ENCODE measurements around the gene FAM9C.
A peak's percentile ranks its signal among the peaks of the same experiment; 100 is the strongest.

The FAM9C gene

DNA sequence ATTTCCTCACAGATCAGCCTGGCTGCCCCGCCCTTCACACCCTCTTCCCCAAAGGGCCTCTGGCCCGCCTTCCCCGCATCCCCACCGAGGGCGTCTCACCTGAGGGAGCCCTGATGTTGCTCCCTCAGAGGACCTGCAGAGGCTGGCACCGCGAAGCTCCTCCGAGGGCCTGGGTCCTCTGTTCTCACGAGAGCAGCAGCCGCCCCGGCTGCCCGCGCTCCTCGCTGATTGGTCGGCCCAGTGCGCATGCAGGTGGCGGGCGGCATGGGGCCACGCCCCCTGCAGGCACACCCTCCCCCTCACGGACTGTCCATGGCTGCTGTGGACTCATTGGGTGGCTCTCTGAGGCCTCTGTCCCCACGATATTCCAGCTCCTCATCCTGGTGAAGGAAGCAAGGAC is at the start of gene FAM9C:
TSS of gene FAM9C (minus strand) at position 180 of the 400 bp plus-strand sequence. CDS start 831 bp downstream, outside the sequence.
- no peaks in the 10 kb centered on the region for H3K27me3 Mint-ChIP-seq (ENCODE audit: low read depth, poor library complexity)
- no peak within 1 kb of the TSS for H3K4me3 Mint-ChIP-seq
- no peaks in the 10 kb centered on the region for H3K4me1 Mint-ChIP-seq
- TF ChIP-seq CTCF (IDR thresholded peaks at IDR 0.05): no peak
- no peak within 1 kb of the TSS for H3K27ac Mint-ChIP-seq
- DNase-seq: no peak
- no peaks in the 10 kb centered on the region for H3K36me3 Mint-ChIP-seq (ENCODE audit: low read depth)
- peaks cover 15% of the 10 kb centered on the region for H3K9me3 Mint-ChIP-seq

DNA sequence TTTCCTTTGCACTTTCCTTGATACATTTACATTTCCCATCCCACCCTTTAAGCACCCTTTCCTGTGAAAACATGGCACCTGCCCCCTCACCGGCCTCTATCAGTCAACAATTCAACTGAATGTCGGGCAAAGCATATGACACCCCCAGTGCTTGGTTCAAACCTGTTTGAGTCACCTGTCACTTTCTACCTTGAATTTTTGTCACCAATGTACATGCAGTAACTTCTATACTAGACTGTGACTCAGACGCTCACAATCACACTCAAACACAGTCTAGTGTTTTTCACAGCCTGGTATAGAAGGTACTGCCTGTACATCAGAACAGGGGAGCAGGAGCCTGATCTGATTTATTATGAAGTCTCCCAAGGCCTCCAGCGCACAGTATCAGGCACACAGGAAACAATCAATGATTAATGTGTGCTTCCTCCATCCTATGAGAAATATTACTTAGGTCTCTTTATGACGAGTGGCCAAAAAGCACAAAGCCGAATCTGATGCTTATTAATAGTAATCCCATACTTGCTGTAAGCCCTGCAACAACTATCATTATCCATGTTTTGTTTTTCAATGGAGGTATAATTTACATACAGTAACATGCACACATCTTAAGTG is 49.2 kb upstream of the FAM9C start:
- H3K27ac Mint-ChIP-seq: no peak overlapping the region
- H3K9me3 Mint-ChIP-seq: peaks cover 31% of the 10 kb centered on the region
- peaks cover 23% of the 10 kb centered on the region for H3K4me1 Mint-ChIP-seq
- H3K36me3 Mint-ChIP-seq (ENCODE audit: low read depth): no peaks in the 10 kb centered on the region
- no peaks in the 10 kb centered on the region for H3K27me3 Mint-ChIP-seq (ENCODE audit: low read depth, poor library complexity)
- H3K4me3 Mint-ChIP-seq: no peak overlapping the region
- TF ChIP-seq CTCF (IDR thresholded peaks at IDR 0.05): no peak
- no peak for DNase-seq

DNA sequence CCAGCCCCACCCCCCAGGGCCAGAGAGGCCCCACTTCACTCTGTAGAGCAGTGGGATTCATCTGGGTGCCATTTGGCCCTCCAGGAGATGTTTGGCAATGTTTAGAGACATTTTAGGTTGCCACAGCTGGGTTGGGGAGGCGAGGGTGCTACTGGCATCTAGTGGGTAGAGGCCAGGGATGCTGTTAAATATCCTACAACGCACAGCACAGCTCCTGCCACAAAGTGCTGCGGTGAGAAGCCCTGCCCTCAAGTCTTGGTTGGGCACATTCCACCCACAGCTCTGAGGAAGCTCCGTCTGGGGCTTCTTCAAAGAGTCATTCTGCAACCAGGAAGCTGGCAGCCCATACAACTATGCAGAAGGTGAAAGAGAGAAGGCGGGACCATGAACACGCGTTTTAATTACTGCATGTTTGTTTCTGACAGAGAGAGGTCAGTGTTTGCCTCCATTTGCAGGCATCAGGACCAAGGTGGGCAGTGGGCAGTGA is 48.1 kb upstream of the FAM9C start:
- Mint-ChIP-seq H3K36me3 (ENCODE audit: low read depth) (no peaks in the 10 kb centered on the region), H3K4me1 (peaks cover 23% of the 10 kb centered on the region), H3K27me3 (ENCODE audit: low read depth, poor library complexity) (no peaks in the 10 kb centered on the region), H3K27ac (no peak overlapping the region), H3K4me3 (no peak overlapping the region), H3K9me3 (peaks cover 39% of the 10 kb centered on the region)
- no peak for TF ChIP-seq CTCF (IDR thresholded peaks at IDR 0.05)
- DNase-seq: no peak

- no peak for DNase-seq
- no peaks in the 10 kb centered on the region for H3K27me3 Mint-ChIP-seq (ENCODE audit: low read depth, poor library complexity)
- H3K4me1 Mint-ChIP-seq: peaks cover 23% of the 10 kb centered on the region
- no peak for TF ChIP-seq CTCF (IDR thresholded peaks at IDR 0.05)
- no peak overlapping the region for H3K27ac Mint-ChIP-seq
- no peaks in the 10 kb centered on the region for H3K36me3 Mint-ChIP-seq (ENCODE audit: low read depth)
- H3K9me3 Mint-ChIP-seq: peaks cover 35% of the 10 kb centered on the region
- no peak overlapping the region for H3K4me3 Mint-ChIP-seq
Measured at GRCh38 chrX:13091111-13091765, 46.8 kb upstream of the FAM9C start.

- Mint-ChIP-seq H3K36me3 (ENCODE audit: low read depth) (no peaks in the 10 kb centered on the region), H3K9me3 (peaks cover 39% of the 10 kb centered on the region), H3K27me3 (ENCODE audit: low read depth, poor library complexity) (no peaks in the 10 kb centered on the region), H3K4me1 (peaks cover 23% of the 10 kb centered on the region), H3K27ac (peak overlapping the region; percentile 29), H3K4me3 (no peak overlapping the region)
- TF ChIP-seq CTCF (IDR thresholded peaks at IDR 0.05): no peak
- no peak for DNase-seq
Measured at GRCh38 chrX:13090339-13091110, 46.1 kb upstream of the FAM9C start.

Data from nephron progenitor cell (in vitro differentiated cells).